HG02870 (cell line): ENCODE measurements around the gene TAF11L3.
"Not testable (repeated sequence)": the region's sequence is repeated elsewhere in the genome, so short reads cannot be mapped to it uniquely, and the experiment has no call there.

ENCODE experiments used
- ATAC-seq: cut with Tn5 transposase; IDR thresholded peaks from one replicate; pipeline ENCODE4 v1.9.1; 2021; ENCODE audit warnings: mild to moderate bottlenecking, moderate library complexity; ENCODE audit not compliant: unreplicated experiment

TAF11L3 gene

DNA sequence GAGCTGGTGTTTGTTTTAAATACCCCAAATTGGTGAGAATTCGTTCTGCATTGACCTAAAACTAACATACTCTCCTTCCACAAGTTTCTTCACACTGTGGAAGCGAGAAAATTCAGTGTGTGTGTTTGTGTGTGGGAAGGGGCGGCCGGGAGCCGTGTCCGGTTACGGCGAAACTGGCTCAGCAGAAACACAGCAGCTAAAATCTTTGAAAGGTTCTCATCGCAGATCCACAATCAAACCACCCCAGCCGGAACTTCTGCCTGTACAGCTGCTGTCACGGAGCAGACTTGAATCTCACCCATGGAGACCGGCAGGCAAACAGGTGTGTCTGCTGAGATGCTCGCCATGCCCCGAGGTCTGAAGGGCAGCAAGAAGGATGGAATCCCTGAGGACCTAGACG lies at the start of gene TAF11L3:
Gene TAF11L3 (plus strand): TSS at position 301 of the 400 bp plus-strand sequence.
- not testable (repeated sequence) for ATAC-seq

- ATAC-seq: no peak
Measured at GRCh38 chr5:17470064-17470463, 48.1 kb upstream of the TAF11L3 start.

DNA sequence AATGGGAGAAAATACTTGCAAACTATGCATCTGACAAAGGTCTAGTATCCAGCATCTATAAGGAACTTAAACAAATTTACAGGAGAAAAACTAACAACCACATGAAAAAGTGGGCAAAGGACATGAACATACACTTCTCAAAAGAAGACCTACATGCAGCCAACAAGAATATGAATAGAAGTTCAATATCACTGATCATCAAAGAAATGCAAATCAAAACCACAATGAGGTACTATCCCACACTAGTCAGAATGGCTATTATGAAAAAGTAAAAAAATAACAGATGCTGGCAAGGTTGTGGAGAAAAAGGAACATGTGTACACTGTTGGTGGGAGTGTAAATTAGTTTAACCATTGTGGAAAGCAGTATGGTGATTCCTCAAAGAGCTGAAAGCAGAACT lies 43.1 kb upstream of the TAF11L3 start:
- ATAC-seq: not testable (repeated sequence)

DNA sequence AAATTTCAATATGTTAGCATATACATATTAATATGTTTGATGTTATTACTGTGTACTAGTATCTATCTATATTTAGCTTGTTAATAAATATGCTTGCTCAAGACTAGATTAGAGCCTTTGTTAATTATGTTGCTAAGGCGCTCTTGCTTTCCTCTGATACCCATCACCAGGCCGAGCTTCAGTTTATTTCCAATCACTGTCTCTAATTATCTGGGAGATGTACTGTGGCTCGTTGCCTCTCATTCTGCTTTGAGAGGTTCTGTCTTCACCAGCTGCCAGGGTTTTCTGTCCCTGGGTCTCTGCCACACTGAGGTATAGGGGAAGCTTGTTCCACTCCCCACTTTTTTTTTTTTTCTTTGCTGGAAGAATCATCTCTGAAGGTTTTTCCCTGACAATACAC lies 41.1 kb upstream of the TAF11L3 start:
- no peak for ATAC-seq

DNA sequence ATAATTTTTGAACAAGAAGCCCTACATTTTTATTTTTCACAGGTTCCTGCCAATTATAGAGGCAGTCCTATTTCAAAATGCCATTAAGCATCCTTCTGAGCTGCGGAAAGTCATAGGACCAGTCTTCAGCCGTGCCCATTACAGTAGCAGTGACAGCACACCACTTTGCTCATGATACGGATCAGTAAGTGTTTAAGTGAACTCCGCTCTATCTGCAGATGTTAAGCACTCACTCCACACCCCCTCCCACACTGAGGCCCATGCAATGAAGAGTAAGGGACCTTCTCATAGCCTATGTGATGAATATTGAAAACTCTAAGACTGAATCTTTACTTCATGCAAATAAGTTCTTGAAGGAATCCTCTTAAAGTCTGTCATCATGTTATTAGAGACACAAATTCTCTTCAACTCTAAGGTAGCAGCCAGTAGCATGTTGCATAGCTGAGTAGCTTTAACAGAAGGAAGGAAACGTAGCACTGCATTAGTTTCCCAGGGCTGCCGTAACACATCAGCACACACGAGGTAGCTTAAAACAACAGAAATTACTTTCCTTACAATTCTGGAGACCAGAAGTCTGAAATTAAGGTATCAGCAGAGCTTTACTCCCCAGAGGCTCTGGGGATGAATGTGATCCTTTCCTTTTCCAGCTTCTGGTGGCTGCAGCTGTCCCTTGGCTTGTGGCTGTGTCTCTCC lies 40.4 kb upstream of the TAF11L3 start:
- no peak for ATAC-seq

GRCh38 chr5:17481378-17481777 lies 36.8 kb upstream of the TAF11L3 start:
- ATAC-seq: no peak

DNA sequence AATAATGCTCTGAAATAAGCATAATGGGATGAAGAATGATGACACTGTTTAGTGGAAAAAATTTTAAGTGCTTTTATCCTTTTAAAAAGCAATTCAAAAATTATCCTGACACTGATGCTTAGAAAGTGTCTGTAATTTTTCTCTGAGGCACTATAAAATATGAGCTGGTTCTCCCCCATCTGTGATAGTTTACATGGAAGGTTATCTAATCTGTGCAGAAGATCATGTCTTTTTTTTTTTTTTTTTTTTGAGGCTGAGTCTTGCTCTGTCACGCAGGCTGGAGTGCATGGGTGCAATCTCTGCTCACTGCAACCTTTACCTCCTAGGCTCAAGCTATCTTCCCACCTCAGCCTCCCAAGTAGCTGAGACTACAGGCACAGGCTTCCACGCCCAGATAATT lies 35.4 kb upstream of the TAF11L3 start:
- no peak for ATAC-seq

DNA sequence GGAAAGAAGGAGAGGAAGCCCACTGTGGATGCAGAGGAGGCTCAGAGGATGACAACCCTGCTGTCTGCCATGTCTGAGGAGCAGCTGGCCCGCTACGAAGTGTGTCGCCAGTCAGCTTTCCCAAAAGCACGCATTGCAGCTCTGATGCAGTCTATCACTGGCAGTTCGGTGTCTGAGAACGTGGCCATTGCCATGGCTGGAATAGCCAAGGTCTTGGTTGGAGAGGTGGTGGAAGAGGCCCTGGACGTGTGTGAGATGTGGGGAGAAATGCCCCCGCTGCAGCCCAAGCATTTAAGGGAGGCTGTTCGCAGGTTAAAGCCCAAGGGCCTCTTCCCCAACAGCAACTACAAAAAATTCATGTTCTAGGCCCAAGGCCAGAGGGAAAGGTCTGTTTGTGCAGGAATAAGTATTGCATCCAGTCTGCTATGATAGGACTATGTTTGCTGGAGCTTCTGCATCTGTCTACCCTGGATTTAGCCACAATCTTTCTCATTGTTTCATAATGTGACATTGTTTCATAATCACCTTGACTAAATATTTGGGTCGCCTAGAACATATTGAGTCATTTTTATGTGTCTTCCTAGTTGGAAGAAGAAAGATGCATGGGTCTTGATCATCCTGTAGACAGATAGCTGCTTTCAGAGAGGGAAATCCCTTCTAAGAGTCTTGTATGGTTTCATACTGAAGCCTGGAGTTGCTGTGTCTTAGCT lies 31.5 kb upstream of the TAF11L3 start:
- not testable (repeated sequence) for ATAC-seq

DNA sequence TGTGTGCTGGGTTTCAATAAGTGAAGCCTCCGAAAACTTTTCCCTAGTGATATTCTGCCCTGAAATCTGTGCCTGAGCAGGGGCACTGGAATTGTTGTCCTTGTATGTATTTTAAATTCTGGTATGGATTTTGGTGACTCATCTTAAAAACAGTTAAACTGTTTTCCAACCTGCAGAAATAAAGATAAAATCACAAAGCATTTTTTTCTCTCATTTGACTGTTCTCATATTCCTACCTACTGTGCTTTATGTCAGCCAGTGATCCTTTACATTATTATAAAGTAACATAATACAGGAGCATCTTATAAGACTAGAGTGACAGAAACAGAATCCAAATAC lies 31.0 kb upstream of the TAF11L3 start:
- ATAC-seq: no peak

GRCh38 chr5:17491257-17491656 lies 26.9 kb upstream of the TAF11L3 start:
- not testable (repeated sequence) for ATAC-seq

DNA sequence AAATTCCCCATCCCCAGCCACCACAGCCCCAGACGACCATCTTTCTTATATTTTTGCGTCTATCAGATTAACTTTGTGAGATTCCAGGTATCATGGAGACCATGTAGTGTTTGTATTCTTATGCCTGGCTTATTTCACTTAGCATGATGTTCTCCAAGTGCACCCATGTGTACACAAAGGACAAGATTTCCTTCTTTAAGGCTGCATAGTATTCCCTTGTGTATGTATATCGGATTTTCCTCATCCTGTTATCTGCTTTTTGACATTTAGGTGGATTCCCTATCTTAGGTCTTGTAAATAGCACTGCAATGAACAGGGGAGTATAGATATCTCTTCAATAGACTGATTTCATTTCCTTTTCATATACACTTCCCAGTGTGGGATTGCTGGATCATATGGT lies 25.4 kb upstream of the TAF11L3 start:
- ATAC-seq: no peak

- no peak for ATAC-seq
Measured at GRCh38 chr5:17497446-17497845, 20.7 kb upstream of the TAF11L3 start.

DNA sequence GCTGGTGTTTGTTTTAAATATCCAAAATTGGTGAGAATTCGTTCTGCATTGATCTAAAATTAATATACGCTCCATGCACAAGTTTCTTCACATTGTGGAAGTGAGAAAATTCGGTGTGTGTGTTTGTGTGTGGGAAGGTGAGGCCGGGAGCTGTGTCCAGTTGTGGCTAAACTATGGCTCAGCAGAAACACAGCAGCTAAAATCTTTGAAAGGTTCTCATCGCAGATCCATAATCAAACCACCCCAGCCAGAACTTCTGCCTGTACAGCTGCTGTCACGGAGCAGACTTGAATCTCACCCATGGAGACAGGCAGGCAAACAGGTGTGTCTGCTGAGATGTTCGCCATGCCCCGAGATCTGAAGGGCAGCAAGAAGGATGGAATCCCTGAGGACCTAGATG lies 20.2 kb upstream of the TAF11L3 start, which contains the start of gene TAF11L2:
Gene TAF11L2 (plus strand): TSS at position 301 of the 400 bp plus-strand sequence.
- not testable (repeated sequence) for ATAC-seq

DNA sequence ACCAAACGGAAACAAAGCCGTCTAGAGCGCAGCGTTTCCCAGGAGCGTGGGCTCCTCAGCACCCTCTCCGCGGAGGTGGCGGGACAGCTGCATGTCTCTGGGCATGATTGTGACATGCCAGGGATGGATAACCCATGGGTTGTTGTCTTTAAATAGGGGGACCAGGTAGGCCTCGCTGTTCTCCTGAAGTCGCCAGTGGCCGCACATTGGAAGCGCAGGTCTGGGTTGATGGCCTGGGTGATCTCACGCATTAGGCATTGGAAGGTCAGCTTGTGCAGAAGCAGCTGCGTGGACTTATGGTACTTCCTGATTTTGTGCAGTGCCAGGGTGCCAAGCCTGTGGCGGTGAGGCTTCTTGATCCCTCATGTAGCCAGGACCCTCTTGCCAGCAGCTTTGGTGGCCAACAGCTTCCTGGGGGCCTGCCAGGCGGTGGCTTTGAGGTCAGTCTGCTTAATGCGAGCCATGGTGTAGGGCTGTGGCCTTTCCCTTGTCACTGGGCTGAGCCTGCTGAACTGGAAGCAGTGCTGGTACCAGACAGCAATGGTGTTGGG lies 6.3 kb upstream of the TAF11L3 start:
- no peak for ATAC-seq

DNA sequence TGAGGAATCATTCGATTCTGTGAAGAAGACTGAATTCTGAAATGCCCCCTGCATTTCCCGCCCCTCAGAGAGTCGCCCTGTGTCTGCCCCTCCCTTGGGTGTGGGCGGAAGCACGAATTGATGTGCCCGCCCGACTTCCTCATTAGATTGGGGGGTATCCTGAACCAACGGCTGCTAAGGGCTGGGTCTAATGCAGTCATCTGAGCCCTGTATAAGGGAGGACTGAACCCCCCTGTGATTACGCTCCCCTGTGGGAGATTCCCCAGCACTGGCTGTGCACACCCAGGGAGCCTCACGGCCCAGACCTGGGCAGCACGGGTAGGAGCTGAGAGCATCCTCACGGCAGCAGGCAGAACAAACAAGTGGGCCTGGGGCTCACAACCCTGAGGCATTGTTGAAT lies 641 bp upstream of the TAF11L3 start:
- ATAC-seq: not testable (repeated sequence)

DNA sequence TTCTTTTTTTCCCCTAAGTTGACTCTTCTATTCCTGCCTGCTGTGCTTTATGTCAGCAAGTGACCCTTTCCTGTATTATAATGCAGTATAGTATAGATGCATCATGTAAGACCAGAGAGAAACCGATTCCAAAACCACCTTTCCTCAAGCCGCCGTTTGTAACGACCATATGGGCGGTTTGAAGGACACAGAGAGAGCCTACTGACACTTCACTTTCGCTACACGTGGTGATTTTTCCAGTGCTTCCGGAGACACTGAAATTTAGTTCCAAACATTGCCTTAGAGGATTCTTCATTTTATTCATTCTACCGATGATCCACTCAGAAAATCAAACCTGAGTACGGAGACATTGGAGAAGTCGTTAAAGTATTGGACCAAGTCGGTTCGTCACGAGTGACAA lies 1.3 kb downstream of the TAF11L3 start:
- not testable (repeated sequence) for ATAC-seq

GRCh38 chr5:17521501-17521900 lies 3.3 kb downstream of the TAF11L3 start, which contains the start of gene TAF11L4:
TAF11L4 (plus strand) TSS chr5:17521801.
- ATAC-seq: not testable (repeated sequence)

- ATAC-seq: not testable (repeated sequence)
Measured at GRCh38 chr5:17524935-17525334, 6.8 kb downstream of the TAF11L3 start, which contains the start of gene TAF11L5. TAF11L5 (plus strand) TSS chr5:17525235.

DNA sequence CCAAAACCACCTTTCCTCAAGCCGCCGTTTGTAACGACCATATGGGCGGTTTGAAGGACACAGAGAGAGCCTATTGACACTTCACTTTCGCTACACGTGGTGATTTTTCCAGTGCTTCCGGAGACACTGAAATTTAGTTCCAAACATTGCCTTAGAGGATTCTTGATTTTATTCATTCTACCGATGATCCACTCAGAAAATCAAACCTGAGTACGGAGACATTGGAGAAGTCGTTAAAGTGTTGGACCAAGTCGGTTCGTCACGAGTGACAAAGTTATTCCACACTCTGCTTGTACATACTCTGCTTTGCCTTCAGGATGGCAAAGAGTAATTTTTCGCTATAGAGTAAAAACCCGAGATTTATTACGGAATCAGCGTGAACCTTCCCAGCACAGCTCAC lies 8.3 kb downstream of the TAF11L3 start:
- not testable (repeated sequence) for ATAC-seq

GRCh38 chr5:17528369-17528768 lies 10.2 kb downstream of the TAF11L3 start, which contains the start of gene TAF11L6:
TAF11L6 (plus strand) TSS chr5:17528669.
- ATAC-seq: not testable (repeated sequence)
